T-helper 1 cell (primary cell): ENCODE results near the gene ZNF678.
"Not testable (repeated sequence)": the region's sequence is repeated elsewhere in the genome, so short reads cannot be mapped to it uniquely, and the experiment has no call there.

Experiments used
- DNase-seq, 5 donors: peaks; one replicate each; pipeline ENCODE4 v3.0.0-alpha.2; 2012 to 2020

The ZNF678 gene

GRCh38 chr1:227607336-227607898 lies 44.1 kb downstream of the ZNF678 start:
- no peak for DNase-seq

GRCh38 chr1:227612658-227613057 lies 49.3 kb downstream of the ZNF678 start:
- DNase-seq = no peak

DNA sequence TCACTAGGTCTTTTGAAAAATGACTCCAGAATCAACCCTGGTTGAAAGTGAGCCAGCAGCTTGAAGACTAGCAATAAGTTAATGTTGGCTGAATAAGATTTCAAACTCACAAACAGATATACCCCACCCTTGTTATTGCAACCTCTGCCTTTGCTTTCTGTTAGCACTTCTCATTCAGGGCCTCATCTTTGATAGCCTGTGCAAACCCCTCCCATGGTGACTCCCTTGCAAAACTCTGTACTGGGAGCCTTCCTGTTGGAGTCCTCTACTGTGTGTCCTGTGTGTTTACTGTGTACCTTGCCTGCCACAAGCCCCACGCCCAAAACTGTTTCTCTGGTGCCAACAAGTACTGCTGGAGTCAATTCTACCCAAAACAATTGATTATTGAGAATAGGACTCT lies 50.2 kb downstream of the ZNF678 start:
- no peak for DNase-seq

DNA sequence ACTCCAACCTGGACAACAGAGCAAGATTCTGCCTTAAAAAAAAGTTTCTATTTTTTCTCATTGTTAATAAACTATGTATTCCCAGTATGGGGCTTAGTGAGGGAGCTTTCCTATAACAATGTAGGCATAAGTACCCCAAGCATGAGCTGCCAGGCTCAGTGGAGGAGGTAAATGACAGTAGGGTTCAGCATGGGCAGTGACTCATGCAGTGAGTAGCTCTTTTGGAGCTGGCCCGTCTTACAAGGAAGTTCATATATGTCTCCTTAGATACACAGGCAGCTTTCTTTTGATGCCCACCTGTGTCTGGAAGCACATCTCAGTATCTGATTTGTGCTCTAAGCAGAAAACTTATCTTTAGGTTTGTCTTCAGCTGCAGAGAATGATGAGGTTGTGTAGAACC lies 57.9 kb downstream of the ZNF678 start:
- no peak for DNase-seq

GRCh38 chr1:227622739-227623475 lies 59.6 kb downstream of the ZNF678 start:
- DNase-seq = no peak

DNA sequence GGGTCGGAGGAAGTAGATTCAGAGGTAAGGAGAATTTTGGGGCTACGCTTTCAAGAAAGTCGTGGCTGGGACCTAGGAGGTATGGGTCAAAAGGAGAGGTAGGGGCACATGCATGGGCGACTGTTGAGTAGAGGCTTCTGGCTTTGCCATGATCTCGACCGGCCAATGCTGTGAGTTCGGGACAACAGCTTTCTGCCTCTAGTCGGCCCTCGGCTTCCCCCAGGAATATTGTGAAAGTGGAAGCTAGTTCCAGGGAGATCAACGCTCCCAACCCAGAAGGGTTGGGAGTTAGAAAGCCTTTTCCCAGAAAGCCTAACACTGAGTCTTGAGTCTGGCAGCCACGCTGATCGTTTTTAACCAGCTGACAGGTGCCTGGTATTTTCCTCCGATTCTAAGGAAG lies 69.0 kb downstream of the ZNF678 start:
- DNase-seq = no peak

GRCh38 chr1:227635596-227635995 lies 72.2 kb downstream of the ZNF678 start:
- DNase-seq = no peak

- no peak for DNase-seq
Measured at GRCh38 chr1:227654431-227654830, 91.1 kb downstream of the ZNF678 start.

DNA sequence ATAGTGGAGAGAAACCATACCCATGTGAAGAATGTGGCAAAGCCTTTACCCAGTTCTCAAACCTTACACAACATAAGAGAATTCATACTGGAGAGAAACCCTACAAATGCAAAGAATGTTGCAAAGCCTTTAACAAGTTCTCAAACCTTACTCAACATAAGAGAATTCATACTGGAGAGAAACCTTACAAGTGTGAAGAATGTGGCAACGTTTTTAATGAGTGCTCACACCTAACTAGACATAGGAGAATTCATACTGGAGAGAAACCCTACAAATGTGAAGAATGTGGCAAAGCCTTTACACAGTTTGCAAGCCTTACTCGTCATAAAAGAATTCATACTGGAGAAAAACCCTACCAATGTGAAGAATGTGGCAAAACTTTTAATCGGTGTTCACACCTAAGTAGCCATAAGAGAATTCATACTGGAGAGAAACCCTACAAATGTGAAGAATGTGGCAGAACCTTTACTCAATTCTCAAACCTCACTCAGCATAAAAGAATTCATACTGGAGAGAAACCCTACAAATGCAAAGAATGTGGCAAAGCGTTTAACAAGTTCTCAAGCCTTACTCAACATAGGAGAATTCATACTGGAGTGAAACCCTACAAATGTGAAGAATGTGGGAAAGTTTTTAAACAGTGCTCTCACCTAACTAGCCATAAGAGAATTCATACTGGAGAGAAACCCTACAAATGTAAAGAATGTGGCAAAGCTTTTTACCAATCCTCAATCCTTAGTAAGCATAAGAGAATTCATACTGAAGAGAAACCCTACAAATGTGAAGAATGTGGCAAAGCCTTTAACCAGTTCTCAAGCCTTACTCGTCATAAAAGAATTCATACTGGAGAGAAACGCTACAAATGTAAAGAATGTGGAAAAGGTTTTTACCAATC lies 91.7 kb downstream of the ZNF678 start:
- no peak for DNase-seq

DNA sequence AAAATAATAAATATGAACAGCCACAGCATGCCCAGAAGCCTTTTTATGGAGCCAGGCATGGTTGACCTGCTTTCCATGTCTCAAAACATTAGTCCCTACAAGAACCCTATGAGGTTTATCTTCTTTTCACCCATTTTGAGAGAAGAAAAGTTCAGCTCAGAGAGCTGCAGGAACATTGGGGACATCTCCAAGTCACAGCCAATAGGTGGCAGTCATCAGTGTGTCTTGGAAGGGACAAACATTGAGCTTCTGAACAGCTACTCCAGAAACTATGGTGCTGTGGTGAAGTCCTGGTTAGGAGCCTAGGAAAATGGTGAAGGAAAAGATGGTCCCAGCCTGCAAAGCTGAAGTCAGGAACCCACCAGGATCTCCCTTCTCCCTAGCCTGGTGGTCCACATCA lies 98.1 kb downstream of the ZNF678 start:
- DNase-seq = no peak

GRCh38 chr1:227662933-227663332 lies 99.6 kb downstream of the ZNF678 start:
- DNase-seq = no peak

DNA sequence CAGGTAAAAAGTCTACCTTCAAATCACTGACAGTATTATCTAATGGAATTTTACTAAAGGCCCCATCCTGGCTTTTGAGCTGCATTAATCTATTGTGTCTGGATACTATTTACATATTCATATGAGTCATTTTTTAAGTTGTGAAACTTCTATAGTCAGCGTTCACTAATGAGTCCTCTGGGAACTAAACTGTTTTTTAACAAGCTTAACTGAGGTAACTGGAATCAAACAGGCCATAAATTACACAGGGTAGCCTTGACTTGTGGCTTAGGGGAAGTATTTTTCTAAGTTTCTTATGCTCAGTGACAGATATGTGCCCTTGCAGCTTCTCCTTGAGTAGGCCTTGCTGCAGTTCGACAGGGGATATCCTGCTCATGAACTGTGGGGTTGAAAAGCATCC lies 102.9 kb downstream of the ZNF678 start:
- DNase-seq = no peak

GRCh38 chr1:227673441-227673840 lies 110.1 kb downstream of the ZNF678 start:
- no peak for DNase-seq

DNA sequence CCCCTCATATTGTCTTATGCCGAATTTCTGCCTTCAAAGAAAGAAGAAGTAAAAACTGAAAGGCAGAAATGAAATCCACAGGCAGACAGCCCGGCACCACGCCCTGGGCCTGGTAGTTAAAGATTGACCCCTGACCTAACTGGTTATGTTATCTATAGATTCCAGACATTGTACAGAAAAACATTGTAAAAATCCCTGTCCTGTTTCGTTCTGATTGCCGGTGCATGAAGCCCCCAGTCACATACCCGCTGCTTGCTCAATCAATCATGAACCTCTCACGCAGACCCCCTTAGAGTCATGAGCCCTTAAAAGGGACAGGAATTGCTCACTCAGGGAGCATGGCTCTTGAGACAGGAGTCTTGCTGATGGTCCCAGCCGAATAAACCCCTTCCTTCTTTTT lies 122.5 kb downstream of the ZNF678 start:
- DNase-seq = no peak

GRCh38 chr1:227697321-227697864 lies 134.0 kb downstream of the ZNF678 start:
- DNase-seq = no peak

- not testable (repeated sequence) for DNase-seq
Measured at GRCh38 chr1:227701631-227702030, 138.3 kb downstream of the ZNF678 start.

DNA sequence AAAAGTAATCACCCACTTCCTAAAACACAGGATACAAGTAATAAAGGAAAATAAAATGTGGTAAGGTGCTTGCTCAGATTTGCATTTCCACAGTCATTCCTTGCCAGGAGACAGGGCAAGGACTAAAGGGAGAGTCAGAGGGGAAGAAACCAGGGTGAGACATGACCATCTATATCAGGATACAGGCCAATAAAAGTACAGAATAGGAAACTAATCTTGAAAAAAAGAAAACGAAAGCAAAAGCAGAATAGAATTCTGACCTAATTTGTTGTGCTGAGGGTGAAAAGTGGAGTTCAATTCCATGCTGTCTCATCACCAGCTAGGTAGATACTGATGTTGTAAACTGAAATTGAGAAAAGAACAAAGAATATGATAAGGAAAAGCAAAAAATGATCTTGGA lies 144.5 kb downstream of the ZNF678 start:
- no peak for DNase-seq

DNA sequence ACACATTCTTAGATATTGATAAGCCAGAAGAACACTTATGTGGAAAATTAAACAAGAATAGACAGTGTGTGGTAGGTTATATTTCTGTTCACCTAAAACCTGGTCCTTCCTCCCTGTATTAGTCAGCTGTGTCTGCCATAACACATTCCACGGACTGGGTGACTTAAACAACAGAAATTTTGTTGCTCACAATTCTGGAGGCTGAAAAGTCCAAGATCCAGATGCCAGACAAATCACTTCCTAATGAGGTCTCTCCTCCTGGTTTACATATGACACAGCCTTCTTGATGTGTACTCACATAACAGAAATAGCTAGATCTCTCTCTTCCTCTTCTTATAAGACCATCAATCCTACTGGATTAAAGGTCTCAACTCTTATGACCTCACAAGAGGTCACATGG lies 146.1 kb downstream of the ZNF678 start:
- DNase-seq = no peak

GRCh38 chr1:227710474-227710873 lies 147.1 kb downstream of the ZNF678 start:
- not testable (repeated sequence) for DNase-seq

DNA sequence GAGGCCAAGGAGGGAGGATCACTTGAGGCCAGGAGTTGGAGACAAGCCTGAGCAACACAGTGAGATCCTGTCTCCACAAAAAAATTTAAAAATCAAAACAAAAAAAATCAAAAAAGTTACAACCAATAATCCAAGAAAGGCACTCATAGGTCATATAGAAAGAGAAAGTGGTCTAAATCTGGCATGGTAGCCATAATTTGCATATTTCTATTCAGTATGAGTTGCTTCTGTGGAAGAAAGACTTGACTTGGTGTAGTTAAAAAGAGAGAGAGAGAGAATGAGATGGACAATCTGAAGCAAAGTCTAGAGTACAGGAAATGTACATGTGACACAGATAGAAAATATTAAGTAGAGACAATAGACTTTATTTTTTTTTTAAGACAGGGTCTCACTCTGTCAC lies 149.3 kb downstream of the ZNF678 start:
- no peak for DNase-seq

DNA sequence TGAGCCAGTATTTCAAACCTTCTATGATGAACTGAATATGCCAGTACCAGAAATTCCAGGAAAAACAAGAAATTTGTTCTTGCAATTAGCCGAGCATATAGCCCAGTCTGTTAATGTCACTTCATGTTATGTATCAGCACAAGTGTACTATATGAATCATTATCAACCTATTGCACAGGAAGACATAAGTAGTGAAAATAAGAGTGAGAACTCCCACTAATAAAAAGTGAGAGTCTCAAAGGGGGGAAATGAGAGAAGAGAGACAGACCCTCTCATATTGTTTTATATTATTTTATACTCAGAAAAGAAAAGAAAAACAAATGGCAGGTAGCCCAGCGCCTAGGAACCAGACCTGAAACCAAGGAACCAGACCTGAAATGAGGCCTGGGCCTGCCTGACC lies 155.6 kb downstream of the ZNF678 start:
- DNase-seq = no peak

DNA sequence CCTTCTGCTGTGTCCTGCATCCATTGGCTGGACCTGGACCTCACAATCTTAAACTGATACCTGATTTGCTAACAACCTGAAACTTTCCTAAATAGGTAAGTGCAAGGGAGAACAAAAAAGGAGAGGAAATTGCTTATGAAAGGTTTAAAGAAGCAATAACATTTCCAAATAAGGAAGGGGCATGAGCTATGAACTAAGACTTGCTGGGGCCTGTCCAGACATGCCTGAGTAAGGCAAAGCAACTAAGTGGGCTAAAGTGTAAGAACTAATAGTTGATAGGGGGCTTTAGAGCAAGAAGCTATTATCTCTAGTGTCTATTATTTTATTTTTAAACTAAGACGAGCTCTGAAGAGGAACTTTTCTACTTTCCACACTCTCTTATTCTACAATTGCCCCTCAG lies 160.1 kb downstream of the ZNF678 start:
- DNase-seq = no peak

- no peak for DNase-seq
Measured at GRCh38 chr1:227725046-227725445, 161.7 kb downstream of the ZNF678 start.

GRCh38 chr1:227726318-227726717 lies 163.0 kb downstream of the ZNF678 start:
- DNase-seq = no peak
